Kidney (tissue), 14 donors: ENCODE results near the gene UGT3A2. TPM values are rescaled to one million over a fixed set of nuclear protein-coding genes. Genes with fewer than 3 reads are reported as not detected.

Experiments used
- DNase-seq, 5 donors: peaks; one replicate each; pipeline ENCODE4 v3.0.0-alpha.2; 2013 to 2020
- FAIRE-seq: peaks from 2 replicates; lab custom pipeline; 2012; peaks lifted over from hg19 to GRCh38; lab: Jason Lieb, UNC
- H3K27ac ChIP-seq, 2 donors: one replicate each; pipeline ENCODE4 v1.7.0; 2013; ENCODE audit warnings: low read depth in 2 of 2, low read length in 2 of 2, inconsistent platforms in 1 of 2
- H3K27me3 ChIP-seq: one replicate; pipeline ENCODE4 v1.7.1; 2013; ENCODE audit warnings: low read length, inconsistent platforms; ENCODE audit not compliant: control insufficient read depth, insufficient read depth
- H3K36me3 ChIP-seq, 3 donors: one replicate each; pipeline versions ENCODE4 v1.7.0 to v1.7.1; 2013; ENCODE audit warnings: low read length in 3 of 3, control low read depth in 1 of 3, inconsistent platforms in 1 of 3; ENCODE audit not compliant: insufficient read depth in 3 of 3, control insufficient read depth in 2 of 3
- H3K4me1 ChIP-seq, 3 donors: one replicate each; pipeline versions ENCODE4 v1.7.0 to v1.7.1; 2013; ENCODE audit warnings: low read length in 3 of 3, inconsistent platforms in 1 of 3, low read depth in 1 of 3; ENCODE audit not compliant: control insufficient read depth in 2 of 3, insufficient read depth in 2 of 3
- H3K4me3 ChIP-seq, 3 donors: one replicate each; pipeline versions ENCODE4 v1.7.0 to v1.8.1; 2013; ENCODE audit warnings: low read length in 3 of 3, control low read depth in 1 of 3, inconsistent platforms in 1 of 3
- H3K9ac ChIP-seq, 3 donors: one replicate each; pipeline versions ENCODE4 v1.7.0 to v1.7.1; 2013; ENCODE audit warnings: low read length in 3 of 3, control low read depth in 1 of 3, inconsistent platforms in 1 of 3
- H3K9me3 ChIP-seq, 3 donors: one replicate each; pipeline versions ENCODE4 v1.7.0 to v1.7.1; 2013; ENCODE audit warnings: low read length in 3 of 3, control low read depth in 1 of 3, inconsistent platforms in 1 of 3; ENCODE audit not compliant: control insufficient read depth in 2 of 3, insufficient read depth in 1 of 3
- CTCF ChIP-seq: IDR thresholded peaks from 3 replicates; pipeline ENCODE4 v1.5.1; 2012; ENCODE audit warnings: mild to moderate bottlenecking, moderate library complexity, borderline replicate concordance; ENCODE audit not compliant: insufficient read depth; ENCODE audit errors: extremely low read depth
- intact Hi-C: fragments of 100-400 bp; cut with DNase I; formaldehyde crosslinking; loops from one replicate; pipeline ENCODE4 v1.11.1; 2022
- polyA plus RNA-seq: library from polyadenylated mRNA; stranded (reverse); fragments of 350-450 nt; fragmentation: Illumina TruSeq; extraction: RNeasy Lipid Tissue Mini Kit (QIAGEN cat#74804); gene quantifications from one replicate; pipeline ENCODE4 v1.2.3, GENCODE V29; 2014; ENCODE audit warnings: low read depth, low replicate concordance; ENCODE audit not compliant: insufficient read depth
- total RNA-seq: library from RNA; stranded (reverse); fragmentation: NEBNext Ultra II Directional; extraction: Animal tissue kit (Norgen Biotek cat#: 25700); gene quantifications from one replicate; pipeline ENCODE4 v1.2.1, GENCODE V29; 2021
- donor health status: control.
- donor health status: control.
- donor health status: control.
- donor health status: control.
- donor health status: control.
- donor health status: DM: yes; HTN: yes; CAD: no.
- donor health status: Normal renal cell carcinoma (clear cell type).

UGT3A2 gene
- total and polyA plus RNA-seq, 2 donors from 2014 or later, result 0.35 to 4.4 TPM

- DNase-seq (no peak), FAIRE-seq (no peak)
- Histone ChIP-seq H3K9me3 (no peaks in the 10 kb centered on the region), H3K4me3 (no peak overlapping the region), H3K9ac (no peak overlapping the region), H3K27me3 (no peaks in the 10 kb centered on the region), H3K36me3 (no peaks in the 10 kb centered on the region), H3K27ac (no peak overlapping the region), H3K4me1 (no peaks in the 10 kb centered on the region)
- intact Hi-C loops, result no loop called here
- no peak for TF ChIP-seq CTCF
Observed at GRCh38 chr5:36054647-36055046, 12.0 kb downstream of the UGT3A2 start.

- H3K4me1 ChIP-seq, result no peaks in the 10 kb centered on the region
- no peak overlapping the region for H3K27ac ChIP-seq
- H3K9me3 ChIP-seq, result no peaks in the 10 kb centered on the region
- no peak overlapping the region for H3K4me3 ChIP-seq
- DNase-seq (no peak), FAIRE-seq (no peak)
- H3K27me3 ChIP-seq, result no peaks in the 10 kb centered on the region
- H3K9ac ChIP-seq, result no peak overlapping the region
- no peak for TF ChIP-seq CTCF
- intact Hi-C loops, result no loop called here
- H3K36me3 ChIP-seq, result no peaks in the 10 kb centered on the region
Observed at GRCh38 chr5:36052538-36052937, 14.1 kb downstream of the UGT3A2 start.

GRCh38 chr5:36049949-36050348 lies 16.7 kb downstream of the UGT3A2 start:
- FAIRE-seq (peak; percentile 74), DNase-seq (no peak)
- no peaks in the 10 kb centered on the region for H3K9me3 ChIP-seq
- H3K27ac ChIP-seq, result no peak overlapping the region
- intact Hi-C loops, result no loop called here
- H3K36me3 ChIP-seq, result no peaks in the 10 kb centered on the region
- H3K4me3 ChIP-seq, result no peak overlapping the region
- no peaks in the 10 kb centered on the region for H3K4me1 ChIP-seq
- H3K9ac ChIP-seq, result no peak overlapping the region
- TF ChIP-seq CTCF, result no peak
- no peaks in the 10 kb centered on the region for H3K27me3 ChIP-seq
